ENCODE data around the gene FRMD5.

The FRMD5 gene

DNA sequence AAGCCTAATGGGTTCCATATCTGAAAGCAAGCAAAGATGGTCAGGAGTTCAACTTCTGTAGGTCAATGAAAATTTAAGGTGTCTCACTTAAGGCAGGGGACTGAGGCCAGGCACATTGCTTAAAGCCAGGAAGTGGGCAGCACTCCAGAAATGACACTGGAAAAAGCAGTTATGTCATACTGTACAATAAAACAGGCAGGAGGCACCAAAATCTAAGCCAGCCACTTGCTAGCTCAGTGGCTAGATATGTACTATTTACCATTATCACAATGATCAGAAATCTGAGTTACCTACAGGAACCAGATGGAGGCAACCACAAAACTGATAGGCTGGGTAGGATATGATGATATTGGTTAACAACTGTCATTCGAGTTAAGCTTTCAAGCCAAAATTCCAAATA is 57.3 kb downstream of the FRMD5 start:
- H3K27ac ChIP-seq (ENCODE audit: low read depth, low read length) = no peak overlapping the region
- no peak overlapping the region for H3K4me3 ChIP-seq (ENCODE audit: insufficient read depth, low read length, poor library complexity, severe bottlenecking)
- H3K4me2 ChIP-seq (ENCODE audit: low read depth, low read length, poor library complexity, severe bottlenecking) = no peak overlapping the region
- no peak overlapping the region for H3K9ac ChIP-seq (ENCODE audit: low read length)
- no peaks in the 10 kb centered on the region for H3F3A ChIP-seq (ENCODE audit: insufficient read depth)
- H3K79me2 ChIP-seq (ENCODE audit: insufficient read depth, low read length) = no peaks in the 10 kb centered on the region
- H3K9me3 ChIP-seq (ENCODE audit: insufficient read depth, low read length) = no peaks in the 10 kb centered on the region
- no peaks in the 10 kb centered on the region for H3K9me2 ChIP-seq (replicated peaks; ENCODE audit: insufficient read depth, low read length)
- H3K27me3 ChIP-seq (ENCODE audit: low read length) = no peaks in the 10 kb centered on the region
- H2AFZ ChIP-seq (ENCODE audit: low read depth, low read length, severe bottlenecking) = no peak overlapping the region
- H4K20me1 ChIP-seq (ENCODE audit: low read depth, low read length) = no peaks in the 10 kb centered on the region
- H3K36me3 ChIP-seq (ENCODE audit: low read length) = no peaks in the 10 kb centered on the region
- TF ChIP-seq EZH2phosphoT487 (conservative IDR thresholded peaks at IDR 0.05; ENCODE audit: low read length) (no peak), CTCF (IDR thresholded peaks at IDR 0.05; ENCODE audit: insufficient read depth, low read length, poor library complexity, severe bottlenecking) (no peak)

- H3K9ac ChIP-seq (ENCODE audit: low read length) = no peak overlapping the region
- no peak for TF ChIP-seq CTCF (IDR thresholded peaks at IDR 0.05; ENCODE audit: insufficient read depth, low read length, poor library complexity, severe bottlenecking)
- no peak for TF ChIP-seq EZH2phosphoT487 (conservative IDR thresholded peaks at IDR 0.05; ENCODE audit: low read length)
- H3K9me3 ChIP-seq (ENCODE audit: insufficient read depth, low read length) = no peaks in the 10 kb centered on the region
- H4K20me1 ChIP-seq (ENCODE audit: low read depth, low read length) = no peaks in the 10 kb centered on the region
- H3K9me2 ChIP-seq (replicated peaks; ENCODE audit: insufficient read depth, low read length) = no peaks in the 10 kb centered on the region
- H3K79me2 ChIP-seq (ENCODE audit: insufficient read depth, low read length) = no peaks in the 10 kb centered on the region
- no peak overlapping the region for H3K4me2 ChIP-seq (ENCODE audit: low read depth, low read length, poor library complexity, severe bottlenecking)
- H3F3A ChIP-seq (ENCODE audit: insufficient read depth) = no peaks in the 10 kb centered on the region
- no peak overlapping the region for H3K27ac ChIP-seq (ENCODE audit: low read depth, low read length)
- no peaks in the 10 kb centered on the region for H3K36me3 ChIP-seq (ENCODE audit: low read length)
- H3K4me3 ChIP-seq (ENCODE audit: insufficient read depth, low read length, poor library complexity, severe bottlenecking) = no peak overlapping the region
- H2AFZ ChIP-seq (ENCODE audit: low read depth, low read length, severe bottlenecking) = no peak overlapping the region
- H3K27me3 ChIP-seq (ENCODE audit: low read length) = no peaks in the 10 kb centered on the region
These were observed 58.0 kb downstream of the FRMD5 start for GRCh38 chr15:44136991-44137477.

DNA sequence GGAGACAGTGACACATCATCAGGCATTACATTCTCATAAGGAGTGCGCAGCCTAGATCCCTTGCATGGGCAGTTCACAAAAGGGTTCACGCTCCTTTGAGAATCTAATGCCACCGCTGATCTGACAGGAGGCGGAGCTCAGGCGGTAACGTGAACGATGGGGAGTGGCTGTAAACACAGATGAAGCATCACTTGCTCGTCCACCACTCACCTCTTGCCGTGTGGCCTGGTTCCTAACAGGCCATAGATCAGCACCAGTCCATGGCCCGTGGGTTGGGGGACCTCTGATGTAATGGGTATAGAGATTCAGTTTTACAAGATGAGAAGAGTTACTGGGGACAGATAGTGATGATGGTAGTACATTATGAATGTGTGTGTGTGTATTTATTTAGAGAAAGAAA is 63.0 kb downstream of the FRMD5 start:
- Histone ChIP-seq H3K4me3 (ENCODE audit: insufficient read depth, low read length, poor library complexity, severe bottlenecking) (no peak overlapping the region), H3F3A (ENCODE audit: insufficient read depth) (no peaks in the 10 kb centered on the region), H3K27ac (ENCODE audit: low read depth, low read length) (no peak overlapping the region), H2AFZ (ENCODE audit: low read depth, low read length, severe bottlenecking) (no peak overlapping the region), H3K9me3 (ENCODE audit: insufficient read depth, low read length) (no peaks in the 10 kb centered on the region), H3K9me2 (replicated peaks; ENCODE audit: insufficient read depth, low read length) (no peaks in the 10 kb centered on the region), H4K20me1 (ENCODE audit: low read depth, low read length) (no peaks in the 10 kb centered on the region), H3K36me3 (ENCODE audit: low read length) (no peaks in the 10 kb centered on the region), H3K4me2 (ENCODE audit: low read depth, low read length, poor library complexity, severe bottlenecking) (no peak overlapping the region), H3K79me2 (ENCODE audit: insufficient read depth, low read length) (no peaks in the 10 kb centered on the region), H3K9ac (ENCODE audit: low read length) (no peak overlapping the region), H3K27me3 (ENCODE audit: low read length) (no peaks in the 10 kb centered on the region)
- TF ChIP-seq EZH2phosphoT487 (conservative IDR thresholded peaks at IDR 0.05; ENCODE audit: low read length) (no peak), CTCF (IDR thresholded peaks at IDR 0.05; ENCODE audit: insufficient read depth, low read length, poor library complexity, severe bottlenecking) (no peak)
